NCI-H2029 (cell line): ENCODE data around the gene NKD1.

Experiments
- DNase-seq: peaks from one replicate; lab custom pipeline; 2025; lab: John Stamatoyannopoulos, UW

NKD1 gene

DNA sequence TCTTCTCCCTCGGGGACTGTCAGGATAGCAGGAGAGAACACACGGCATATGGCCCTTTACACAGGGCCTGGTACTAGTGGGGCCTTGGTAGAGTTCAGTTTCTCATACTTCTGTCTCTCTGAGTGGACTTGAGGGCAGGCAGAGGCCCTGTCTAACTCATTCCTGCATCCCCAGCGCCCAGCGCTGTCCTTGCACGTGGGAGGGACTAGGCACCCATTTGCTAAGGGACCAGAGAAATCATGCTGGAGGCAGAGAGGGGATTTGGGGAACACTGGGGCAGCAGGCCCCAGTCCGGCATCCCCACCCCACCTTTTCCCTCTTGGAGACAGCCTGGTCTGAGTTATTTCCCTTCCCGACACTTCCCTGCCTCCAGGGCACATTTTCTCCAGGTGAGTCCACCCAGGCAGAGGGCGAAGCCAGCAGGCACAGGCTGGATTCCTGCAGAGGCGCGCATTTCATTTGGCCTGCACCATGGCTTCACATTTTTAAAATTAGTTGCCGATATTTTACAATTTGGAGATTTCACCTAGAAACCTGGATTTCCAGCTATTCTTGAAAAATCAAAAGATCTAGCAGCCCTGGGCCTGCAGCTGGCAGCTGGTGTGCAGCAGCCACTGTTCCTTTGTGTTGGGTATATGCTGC is 9.7 kb upstream of the NKD1 start:
- no peak for DNase-seq

DNA sequence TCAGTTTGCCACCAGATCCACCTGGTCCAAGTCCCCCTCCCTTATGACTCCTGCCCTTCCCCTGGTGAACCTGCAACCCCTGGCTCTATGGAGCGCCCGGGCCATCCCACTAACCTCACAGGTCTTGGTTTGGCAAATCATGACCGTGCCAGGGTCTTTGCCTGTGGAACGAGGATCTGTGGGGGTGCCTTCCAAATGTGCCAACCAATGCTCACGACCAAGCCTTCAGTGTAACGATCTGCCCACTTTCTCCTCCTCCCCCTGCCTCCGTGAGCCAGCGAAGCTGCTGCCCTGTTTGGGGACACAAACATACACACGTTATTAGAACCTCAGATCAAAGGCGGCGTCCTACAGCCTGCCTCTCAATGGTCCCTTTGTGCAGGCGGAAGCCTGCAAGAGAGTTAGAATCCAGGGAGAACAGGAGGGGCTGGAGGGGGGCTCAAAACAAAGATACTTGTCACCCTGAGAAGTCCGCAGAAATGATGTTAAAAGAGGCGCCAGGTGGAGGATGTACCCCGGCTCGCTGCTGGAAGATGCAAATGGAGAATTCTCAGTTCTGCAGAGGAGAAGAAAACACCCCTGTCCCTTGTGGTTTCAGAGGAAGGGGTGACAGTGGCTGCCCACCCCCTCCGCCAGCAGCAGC is 9.0 kb upstream of the NKD1 start:
- DNase-seq: no peak

DNA sequence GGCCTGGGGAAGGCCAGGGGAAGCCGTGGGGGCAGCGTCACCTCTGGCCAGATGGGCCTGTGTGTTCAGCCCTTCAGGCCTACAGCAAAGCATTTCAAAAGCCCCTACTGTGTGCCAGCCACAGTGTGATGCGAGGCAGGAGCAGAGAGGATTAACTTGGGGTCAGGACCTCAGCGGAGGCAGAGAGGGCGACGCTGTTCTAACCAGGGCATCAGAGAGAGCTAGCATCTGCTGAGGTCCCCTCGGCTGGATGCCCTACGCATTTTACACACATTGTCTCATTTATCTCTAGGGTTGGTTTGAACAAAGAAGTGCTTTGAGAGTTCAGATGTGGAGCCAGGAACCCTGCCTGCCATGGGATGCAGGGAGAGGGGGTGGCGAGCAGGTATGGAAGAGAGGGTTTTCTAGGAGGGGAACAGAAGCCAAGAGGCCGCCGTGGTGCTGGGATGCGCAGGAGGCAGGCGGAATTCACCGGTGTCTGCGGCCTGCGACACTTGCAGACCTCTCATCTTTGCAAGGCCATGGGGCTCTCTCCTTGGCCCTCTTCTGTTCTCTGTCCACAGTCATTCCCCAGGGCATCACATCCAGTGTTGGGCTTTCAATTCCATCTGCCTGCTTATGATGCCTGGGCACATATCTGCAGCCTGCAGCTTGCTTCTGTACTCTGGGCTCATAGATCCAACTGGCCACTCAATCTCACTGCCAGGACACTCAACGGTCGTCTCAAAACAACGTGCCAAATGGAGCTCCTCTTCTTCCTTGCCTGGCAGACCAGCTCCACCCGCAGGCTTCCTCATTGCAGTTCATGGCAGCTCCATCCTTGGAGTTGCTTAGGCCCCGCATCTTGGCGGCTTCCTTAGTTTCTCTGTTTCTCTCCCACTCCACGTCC is 8.1 kb upstream of the NKD1 start:
- no peak for DNase-seq

DNA sequence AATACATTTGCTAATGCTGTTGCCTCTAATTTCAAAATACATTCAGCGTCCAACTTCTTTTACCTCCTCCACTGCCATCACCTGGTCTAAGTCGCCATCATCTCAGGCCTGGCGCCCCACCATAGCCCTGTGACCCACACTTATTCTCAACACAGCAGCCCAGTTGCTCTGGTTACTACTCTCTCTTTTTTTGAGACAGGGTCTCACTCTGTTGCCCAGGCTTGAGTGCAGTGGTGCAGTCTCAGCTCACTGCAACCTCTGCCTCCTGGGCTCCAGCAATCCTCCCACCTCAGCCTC is 7.5 kb upstream of the NKD1 start:
- DNase-seq: no peak

DNA sequence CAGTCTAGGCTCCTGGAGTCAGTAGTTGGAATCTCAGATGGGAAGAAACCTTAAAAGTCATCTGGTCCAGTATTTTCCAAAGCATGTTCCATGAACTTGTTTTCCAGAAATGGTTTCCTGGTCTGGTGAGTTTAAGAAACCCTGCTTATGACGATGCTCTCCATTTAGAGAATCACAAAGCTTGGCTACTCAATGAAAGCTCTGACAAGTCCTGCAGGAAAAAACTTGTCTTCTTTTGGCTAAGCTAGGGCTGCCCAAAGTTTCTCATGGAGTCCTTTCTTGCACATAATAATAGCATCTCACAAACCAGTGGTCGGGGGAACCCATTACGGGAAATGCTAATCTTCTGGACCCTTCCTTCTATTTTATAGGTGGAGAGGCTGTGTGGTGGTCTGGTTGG is 5.5 kb upstream of the NKD1 start:
- DNase-seq: no peak

DNA sequence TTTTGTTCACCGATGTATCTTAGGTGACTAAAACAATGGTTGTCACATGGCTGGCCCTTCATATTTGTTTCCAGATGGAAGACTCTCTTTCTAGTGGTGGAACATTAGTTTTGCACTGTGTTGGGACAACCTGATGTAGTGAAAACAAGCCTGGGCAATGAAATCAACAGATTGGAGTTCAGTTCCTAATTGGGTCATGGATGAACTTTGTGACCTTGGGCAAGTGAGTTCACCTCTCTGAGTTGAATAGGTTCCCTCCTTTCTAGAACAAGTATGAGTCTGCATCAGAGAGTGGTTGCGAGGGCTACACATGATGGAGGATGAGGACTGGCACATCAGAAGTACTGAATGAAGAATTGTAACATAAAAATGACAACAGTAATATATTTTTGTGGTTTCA is 2.1 kb upstream of the NKD1 start:
- no peak for DNase-seq

DNA sequence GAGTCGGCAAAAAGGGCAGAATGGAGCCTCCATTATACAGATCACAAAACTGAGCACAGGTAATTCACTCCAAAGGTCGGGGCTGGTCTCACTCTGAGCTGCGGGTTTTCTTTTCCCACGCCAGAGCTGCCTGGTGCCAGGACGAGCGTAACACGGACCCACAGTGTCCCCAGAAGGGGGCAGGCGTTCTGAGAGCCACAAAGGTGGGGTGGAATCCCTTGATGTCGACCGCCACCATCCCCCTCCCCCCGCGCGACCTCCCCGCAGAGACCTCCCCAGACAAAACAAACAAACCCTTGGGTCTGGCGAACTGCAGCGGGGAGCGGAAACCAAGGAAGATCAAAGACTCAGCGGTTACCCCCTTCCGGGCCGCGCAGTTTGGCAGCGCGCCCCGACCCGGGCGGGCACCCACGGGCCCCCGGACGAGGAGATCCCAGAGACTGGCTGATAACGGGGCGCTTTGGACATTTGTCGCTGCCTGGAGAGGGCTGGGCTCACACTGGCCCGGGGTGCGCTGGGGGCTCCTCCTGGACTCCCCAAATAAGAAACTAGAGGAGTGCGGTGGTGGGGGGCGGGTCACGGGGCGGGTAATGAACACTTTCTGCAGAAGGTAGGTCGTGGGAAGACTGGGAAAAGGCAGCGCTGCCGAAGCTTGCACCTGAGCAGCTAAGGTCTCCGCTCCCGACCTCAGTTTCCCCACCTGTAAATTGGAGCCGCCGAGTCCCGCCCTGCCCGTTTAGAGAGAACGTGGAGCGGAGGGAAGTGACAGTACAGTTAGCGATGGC is 664 bp upstream of the NKD1 start:
- DNase-seq: no peak

DNA sequence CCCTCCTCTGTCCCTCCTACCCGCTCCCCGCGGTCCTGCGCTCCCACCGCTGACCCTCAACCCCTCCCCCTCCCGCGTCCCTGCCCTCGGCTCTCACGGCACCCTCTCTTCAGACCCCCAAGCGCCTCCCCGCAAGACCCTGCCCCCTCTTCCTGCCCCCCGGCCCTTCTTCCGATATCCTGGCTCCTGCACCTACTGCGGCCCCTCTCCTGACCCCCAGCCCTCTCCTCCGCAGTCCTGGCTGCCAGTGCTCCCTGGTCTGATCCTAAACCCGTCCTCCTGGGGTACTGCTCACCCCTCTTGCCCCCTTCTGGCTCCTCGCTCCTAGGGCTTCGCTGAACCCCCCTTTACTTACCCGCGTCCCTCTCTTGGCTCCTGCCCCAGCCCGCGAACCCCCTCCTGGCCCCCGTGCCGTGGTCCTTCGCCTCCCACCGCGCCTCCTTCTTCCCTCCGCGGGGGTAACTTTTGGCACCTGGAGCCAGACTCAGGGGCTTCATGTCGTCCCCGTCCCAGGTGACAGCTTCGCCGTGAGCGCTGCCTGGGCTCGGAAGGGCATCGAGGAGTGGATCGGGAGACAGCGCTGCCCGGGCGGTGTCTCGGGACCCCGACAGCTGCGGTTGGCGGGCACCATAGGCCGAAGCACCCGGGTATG is 839 bp downstream of the NKD1 start:
- DNase-seq: no peak

DNA sequence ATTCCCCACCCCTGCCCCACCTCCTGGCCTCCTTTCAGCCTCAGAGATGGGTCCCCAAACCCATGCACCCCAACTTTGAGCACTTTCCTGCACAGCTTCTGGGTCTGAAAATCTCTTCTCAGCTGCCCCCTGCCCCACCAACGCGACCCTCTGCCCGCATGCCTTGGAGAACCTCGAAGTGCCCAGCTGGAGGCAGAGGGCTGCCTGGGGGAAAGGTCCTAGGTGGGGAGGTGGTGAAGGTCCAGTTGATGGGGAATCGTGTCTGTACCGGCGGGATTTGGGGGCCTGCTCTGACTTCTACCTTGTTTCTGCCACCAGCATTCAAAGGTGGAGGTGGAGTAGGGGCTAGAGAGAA is 1.3 kb downstream of the NKD1 start:
- no peak for DNase-seq

DNA sequence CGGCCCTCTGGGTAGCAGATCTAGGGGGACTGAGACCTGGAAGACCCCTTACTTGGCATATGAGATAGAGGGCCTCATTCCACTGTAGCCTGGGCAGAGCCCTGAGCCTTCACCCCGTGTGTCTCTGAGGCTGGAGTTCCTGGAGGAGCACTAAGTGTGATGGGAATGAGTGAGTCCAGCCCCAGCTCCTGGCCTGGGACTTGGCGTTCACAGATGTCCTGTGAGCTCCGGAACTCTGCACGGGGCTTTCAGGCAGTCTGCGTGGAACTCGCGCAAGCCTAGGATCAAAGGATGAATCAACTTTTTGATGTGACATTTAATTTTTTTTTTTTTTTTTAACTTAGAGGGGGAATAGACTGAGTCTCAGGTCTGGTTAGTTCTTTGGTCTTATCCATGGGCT is 1.8 kb downstream of the NKD1 start:
- no peak for DNase-seq

DNA sequence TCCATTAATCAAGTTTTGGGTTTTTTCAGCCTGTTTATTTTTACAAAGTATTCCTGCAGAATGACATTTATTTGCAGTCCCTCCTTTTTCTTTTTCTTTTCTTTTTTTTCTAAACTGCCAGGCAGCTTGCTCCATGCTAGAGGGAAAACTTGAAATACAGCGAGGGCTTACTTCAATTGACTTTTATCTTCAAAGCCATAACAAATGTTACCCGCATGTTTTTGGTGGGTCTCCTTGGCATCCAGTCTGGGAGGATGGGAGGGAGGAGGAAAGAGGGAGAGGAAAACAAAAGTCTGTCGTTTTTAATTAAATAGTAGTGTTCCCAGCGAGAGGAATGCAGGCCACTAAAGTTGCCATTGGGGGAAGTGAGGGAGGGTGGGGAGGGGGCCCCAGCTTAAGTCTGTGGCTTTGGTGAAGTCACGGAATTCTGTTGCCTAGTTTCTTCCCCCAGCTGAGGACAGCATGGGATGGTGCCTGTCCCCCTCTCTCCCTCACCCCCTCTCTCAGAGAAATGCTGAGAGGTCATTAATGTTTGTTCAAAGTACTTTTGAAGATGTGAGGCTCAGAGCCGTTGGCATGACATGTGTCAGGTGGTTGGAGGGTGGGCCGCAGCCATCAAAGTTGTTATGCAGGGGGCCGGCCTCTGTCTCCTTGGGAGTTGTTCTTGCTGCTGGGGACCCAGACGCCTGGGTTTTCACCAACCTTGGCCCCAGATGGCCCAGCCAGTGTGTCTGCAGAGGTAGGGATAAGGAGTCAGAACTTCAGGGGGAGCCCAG is 2.9 kb downstream of the NKD1 start:
- no peak for DNase-seq

DNA sequence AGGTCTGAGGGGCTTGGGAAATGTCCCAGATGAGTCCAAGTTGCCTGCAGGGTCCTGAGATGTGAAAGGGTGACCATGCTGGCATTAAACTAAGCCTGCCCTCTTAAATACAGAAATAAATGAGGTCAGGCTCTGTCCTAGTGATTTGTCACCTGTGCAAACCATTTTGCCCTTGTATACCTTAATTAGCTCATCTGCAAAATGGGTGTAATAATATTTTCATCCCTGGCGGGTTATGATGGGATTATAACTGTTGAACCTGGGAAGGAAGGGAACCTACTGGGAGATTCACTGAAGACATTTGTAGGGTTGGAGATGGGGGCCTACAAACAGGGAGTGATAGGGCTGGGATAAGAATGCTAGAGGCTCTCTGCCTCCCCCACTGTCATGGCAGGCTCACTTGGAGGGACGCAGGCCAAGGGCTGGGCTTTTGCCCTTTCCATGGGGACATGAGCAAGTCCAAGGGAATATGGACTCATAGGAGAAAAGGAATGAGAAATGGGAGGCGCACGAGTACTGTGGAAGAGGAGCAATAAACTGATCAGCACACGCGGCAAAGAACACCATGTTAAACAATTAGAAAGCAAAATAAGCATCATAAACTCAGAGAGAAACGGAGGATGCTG is 4.4 kb downstream of the NKD1 start:
- no peak for DNase-seq

DNA sequence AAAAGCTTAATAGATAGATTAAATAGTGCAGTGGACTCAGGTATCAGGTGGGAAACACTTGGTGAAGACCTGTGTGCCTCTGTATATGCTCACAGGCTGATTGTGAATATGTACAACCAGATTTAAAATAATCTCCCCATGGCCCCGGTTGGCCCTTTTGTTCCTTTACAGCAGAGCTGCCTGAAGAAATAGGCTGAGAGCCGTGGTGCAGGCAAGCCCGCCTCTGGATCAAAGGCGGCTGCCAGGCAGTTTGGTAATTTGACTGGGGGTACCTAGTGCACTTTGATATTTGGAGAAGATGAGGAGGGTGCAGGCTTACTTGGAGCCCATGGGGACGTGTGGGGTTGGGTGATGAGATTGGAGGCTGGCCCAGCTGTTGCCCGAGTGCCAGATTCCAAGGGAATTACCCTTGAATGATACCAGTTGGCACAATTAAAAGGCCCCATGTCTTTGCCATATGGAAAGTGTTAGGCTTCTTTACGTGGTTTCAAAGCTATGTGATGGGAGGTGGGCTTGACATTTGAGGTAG is 5.0 kb downstream of the NKD1 start:
- DNase-seq: no peak

DNA sequence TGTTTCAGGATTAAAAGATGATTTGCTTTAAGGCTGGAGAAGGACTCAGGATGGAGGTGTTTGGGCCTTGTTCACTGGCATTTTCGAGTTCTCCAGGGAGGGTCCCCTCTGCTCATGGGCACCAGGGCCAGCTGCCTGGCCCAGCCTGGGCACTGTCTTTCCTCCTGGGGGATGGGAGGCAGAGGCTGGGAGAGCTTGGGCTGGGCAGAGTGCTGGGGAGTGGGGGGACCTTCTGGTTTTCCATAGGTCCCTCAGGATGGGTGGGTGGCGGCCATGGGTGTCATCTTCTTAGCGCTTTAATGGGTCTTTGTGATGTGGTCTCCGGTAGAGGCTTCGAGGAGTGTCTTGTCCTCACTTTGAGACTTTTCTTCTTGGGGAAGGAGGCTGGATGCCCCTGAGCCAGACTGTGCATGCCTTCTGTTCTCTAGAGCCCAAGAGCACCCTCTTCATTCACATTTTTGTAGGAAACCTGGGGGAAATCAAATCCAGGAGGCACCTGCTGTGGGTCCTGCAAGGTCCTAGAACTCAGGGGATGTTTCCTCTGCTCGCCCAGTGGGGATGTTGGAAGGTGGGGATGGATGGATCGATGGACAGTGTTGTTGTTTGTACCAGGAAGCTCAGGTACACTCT is 5.7 kb downstream of the NKD1 start:
- DNase-seq: no peak

DNA sequence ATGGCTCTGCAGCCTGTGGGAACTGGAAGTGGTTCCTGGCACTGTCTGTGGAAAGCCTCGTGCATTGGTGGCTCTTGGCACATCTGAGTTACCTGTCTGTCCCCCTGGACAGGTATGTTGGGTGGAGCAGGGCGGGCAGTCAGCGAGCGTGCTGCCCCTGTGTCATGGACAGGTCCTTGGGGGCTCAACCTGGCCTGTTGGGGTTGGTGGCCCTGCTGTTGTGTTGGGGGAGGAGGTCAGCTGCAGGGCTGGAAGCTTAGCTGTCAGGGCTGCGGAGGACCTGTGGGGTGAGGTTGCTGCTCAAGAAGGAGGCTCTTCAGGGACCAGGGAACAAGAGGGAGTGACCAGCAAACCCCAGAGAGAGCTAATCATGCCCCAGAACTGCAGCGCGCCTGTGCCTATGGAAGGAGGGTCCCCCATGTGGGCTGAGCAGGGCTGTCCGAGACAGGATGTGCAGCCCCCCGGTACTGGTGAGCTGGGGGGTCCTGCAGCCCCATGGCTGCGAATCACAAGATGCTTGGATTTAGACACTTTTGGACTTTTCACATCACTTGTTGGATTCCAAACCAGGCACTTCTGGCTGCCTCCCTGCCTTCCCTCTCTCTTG is 7.2 kb downstream of the NKD1 start:
- DNase-seq: no peak

DNA sequence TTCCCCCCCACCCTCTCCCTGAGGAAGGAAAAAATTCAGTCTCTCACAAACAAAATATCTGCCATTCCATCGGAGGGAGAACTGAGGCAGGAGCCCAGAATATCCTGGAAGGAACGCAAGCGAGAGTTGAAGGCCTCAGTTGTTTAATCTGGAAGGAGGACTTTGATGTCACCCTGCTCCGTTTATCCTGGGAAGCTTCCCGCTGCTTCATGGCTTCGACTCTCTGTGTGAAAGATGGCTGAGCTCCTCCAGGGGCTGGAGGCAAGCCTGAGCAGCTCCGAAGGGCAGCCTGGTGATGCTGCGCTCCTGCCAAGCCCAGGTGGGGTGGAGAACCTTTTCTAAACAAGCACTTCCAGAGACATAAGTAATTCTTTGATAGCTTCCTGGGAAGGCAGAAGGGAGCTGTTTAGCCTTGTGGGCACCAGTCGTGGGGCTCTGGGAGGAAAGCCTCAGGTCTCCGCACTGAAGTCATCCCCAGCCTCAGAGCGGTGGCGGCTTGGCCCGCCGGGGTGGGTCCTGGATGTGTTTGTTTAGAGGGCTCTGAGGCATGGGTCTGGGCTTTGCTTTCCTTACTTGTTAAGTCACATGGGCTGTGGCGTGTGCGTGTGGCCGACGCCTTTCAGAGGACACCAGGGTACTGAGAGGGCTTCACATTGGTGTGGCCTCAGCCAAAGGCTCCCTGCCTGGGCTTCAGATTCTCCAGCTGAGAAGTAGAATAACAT is 7.9 kb downstream of the NKD1 start:
- DNase-seq: no peak

DNA sequence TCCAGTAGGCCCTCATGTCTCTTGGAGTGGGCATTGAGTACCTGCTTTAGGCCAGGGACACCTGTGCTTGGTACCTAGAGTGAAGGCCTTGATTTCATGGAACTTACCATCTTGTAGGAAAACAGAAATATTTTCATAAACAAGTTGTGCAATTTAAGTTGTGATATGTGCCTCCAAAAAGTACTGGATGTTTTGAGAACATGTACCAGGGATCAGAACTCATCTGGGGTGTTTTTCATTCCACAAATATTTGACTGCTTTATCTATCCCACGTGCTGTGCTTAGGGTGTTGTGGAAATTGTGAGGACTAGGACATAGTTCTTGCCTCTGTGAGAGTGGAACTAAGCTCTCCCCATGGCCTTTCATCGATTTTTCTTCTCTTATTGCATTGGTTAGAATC is 8.8 kb downstream of the NKD1 start:
- no peak for DNase-seq

DNA sequence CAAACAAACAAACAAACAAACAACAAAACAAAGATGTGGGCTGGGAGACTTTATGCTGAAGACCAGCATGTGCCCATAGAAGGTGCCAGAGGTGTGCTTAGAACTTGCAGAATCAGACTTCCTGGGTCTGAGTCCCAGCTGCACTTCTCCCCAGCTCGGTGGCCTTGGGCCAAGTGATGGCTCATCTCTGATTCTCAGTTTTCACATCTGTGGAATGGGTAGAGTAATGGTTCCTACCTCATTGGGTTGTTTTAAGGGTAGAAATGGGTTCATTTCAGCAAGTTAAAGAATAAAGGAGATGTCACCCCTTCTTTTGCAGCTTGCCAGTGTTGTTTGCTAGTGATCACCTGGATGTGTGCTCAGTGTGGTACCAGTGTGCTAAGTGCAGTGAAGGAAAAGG is 10.7 kb downstream of the NKD1 start:
- no peak for DNase-seq

DNA sequence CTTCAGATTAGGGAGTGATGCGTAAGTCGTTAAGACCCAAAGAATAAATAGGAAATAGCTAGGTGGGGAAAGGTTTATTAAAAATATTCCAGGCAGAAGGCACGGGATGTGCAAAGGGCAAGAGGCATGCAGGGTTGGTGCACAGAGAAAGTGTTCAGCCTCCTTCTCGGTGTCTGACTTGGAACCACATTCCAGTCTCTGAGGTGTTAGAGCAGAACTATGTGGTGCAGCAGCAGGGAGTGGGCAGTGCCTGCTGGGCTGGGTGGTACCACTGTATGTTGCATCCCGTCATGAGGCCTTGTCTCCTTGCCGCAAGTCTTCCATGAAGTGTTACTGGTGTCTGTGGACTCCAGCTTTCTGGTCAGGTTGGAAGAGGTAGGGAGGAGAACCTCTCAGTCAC is 11.1 kb downstream of the NKD1 start:
- DNase-seq: no peak
